Keratinocyte (primary cell): ENCODE results near the gene CACNG5. TPM values are rescaled to one million over a fixed set of nuclear protein-coding genes. Genes with fewer than 3 reads are reported as not detected.

Experiments
- DNase-seq: peaks from one replicate; pipeline ENCODE4 v3.0.0-alpha.2; 2011; ENCODE audit warnings: low read depth, missing footprints, low spot score
- FAIRE-seq: peaks from 2 replicates; lab custom pipeline; 2011; peaks lifted over from hg19 to GRCh38; lab: Jason Lieb, UNC
- H2AFZ ChIP-seq: 2 replicates; pipeline ENCODE4 v1.6.0; 2012; ENCODE audit warnings: low read length, control low read depth, inconsistent platforms; ENCODE audit not compliant: control insufficient read depth
- H3K27ac ChIP-seq: 2 replicates; pipeline ENCODE4 v1.5.1; 2011; ENCODE audit warnings: low read length; ENCODE audit not compliant: control insufficient read depth, insufficient read depth
- H3K27me3 ChIP-seq: 3 replicates; pipeline ENCODE4 v1.6.0; 2011; ENCODE audit warnings: low read length; ENCODE audit not compliant: control insufficient read depth, insufficient read depth; ENCODE audit errors: extremely low read depth
- H3K36me3 ChIP-seq, 2 experiments: 2 replicates in 1 of 2; 3 replicates in 1 of 2; pipeline ENCODE4 v1.5.1; 2011; ENCODE audit warnings: low read length in 2 of 2, mild to moderate bottlenecking in 1 of 2; ENCODE audit not compliant: control insufficient read depth in 2 of 2, insufficient read depth in 2 of 2; ENCODE audit errors: extremely low read depth in 1 of 2
- H3K4me1 ChIP-seq: 3 replicates; pipeline ENCODE4 v1.5.1; 2011; ENCODE audit warnings: low read length; ENCODE audit not compliant: control insufficient read depth, insufficient read depth; ENCODE audit errors: extremely low read depth
- H3K4me2 ChIP-seq: 3 replicates; pipeline ENCODE4 v1.6.0; 2011; ENCODE audit warnings: low read depth, low read length; ENCODE audit not compliant: control insufficient read depth, insufficient read depth; ENCODE audit errors: extremely low read depth
- H3K4me3 ChIP-seq, 3 experiments: fragments of 200-600 bp in 1 of 3; sonication (generic) in 1 of 3; 2 replicates in 2 of 3; 3 replicates in 1 of 3; pipeline ENCODE4 v1.5.1; 2011 to 2016; ENCODE audit warnings: low read length in 3 of 3, mild to moderate bottlenecking in 3 of 3, control low read depth in 2 of 3, inconsistent platforms in 1 of 3, low read depth in 1 of 3, mixed read lengths in 1 of 3, mixed run types in 1 of 3, moderate library complexity in 1 of 3; ENCODE audit not compliant: control insufficient read depth in 2 of 3, insufficient read depth in 2 of 3; ENCODE audit errors: extremely low read depth in 1 of 3
- H3K79me2 ChIP-seq: 2 replicates; pipeline ENCODE4 v1.6.0; 2012; ENCODE audit warnings: low read length; ENCODE audit not compliant: control insufficient read depth, insufficient read depth
- H3K9ac ChIP-seq: 3 replicates; pipeline ENCODE4 v1.6.0; 2011; ENCODE audit warnings: low read length; ENCODE audit not compliant: control insufficient read depth, insufficient read depth; ENCODE audit errors: extremely low read depth
- H3K9me1 ChIP-seq: 3 replicates; pipeline ENCODE4 v1.6.0; 2011; ENCODE audit warnings: low read length; ENCODE audit not compliant: control insufficient read depth, insufficient read depth; ENCODE audit errors: extremely low read depth
- H3K9me3 ChIP-seq: 2 replicates; pipeline ENCODE4 v1.5.1; 2012; ENCODE audit warnings: low read depth, low read length; ENCODE audit not compliant: control insufficient read depth
- H4K20me1 ChIP-seq: 3 replicates; pipeline ENCODE4 v1.6.0; 2011; ENCODE audit warnings: low read length; ENCODE audit not compliant: control insufficient read depth, insufficient read depth; ENCODE audit errors: extremely low read depth
- CTCF ChIP-seq, 3 experiments: IDR thresholded peaks in 1 of 3; conservative IDR thresholded peaks in 1 of 3; optimal IDR thresholded peaks in 1 of 3; 2 replicates in 2 of 3; 3 replicates in 1 of 3; pipeline versions ENCODE3 to v1.5.1; 2011; ENCODE audit warnings: low read length in 3 of 3, mild to moderate bottlenecking in 3 of 3, moderate library complexity in 2 of 3, control low read depth in 1 of 3, inconsistent platforms in 1 of 3; ENCODE audit not compliant: insufficient read depth in 2 of 3; ENCODE audit errors: extremely low read depth in 1 of 3
- EZH2 ChIP-seq: IDR thresholded peaks from one replicate; pipeline ENCODE4 v1.6.1; 2012; ENCODE audit warnings: inconsistent platforms, mild to moderate bottlenecking, low read length, moderate library complexity
- dilution Hi-C: fragments of 300-500 bp; cut with MboI; formaldehyde crosslinking; loops from one replicate; pipeline ENCODE4 v1.7.0; 2020; ENCODE audit warnings: low sequenced_read_pairs; ENCODE audit not compliant: extremely low pct_ligation_motif_present
- polyA plus RNA-seq, 5 experiments: library from polyadenylated mRNA; depleted of rRNA in 3 of 5; stranded (reverse) in 3 of 5; stranded (forward) in 1 of 5; unstranded in 1 of 5; fragments of >200 nt; gene quantifications; 1 replicate in 1 of 5; 2 replicates in 3 of 5; 3 replicates in 1 of 5; pipeline versions ENCODE4 v1.2.1 to v1.2.3, GENCODE V29; 2011 to 2012; ENCODE audit warnings: missing spikeins in 2 of 5, low read depth in 1 of 5, low replicate concordance in 1 of 5

CACNG5 gene
- polyA plus RNA-seq, 1 donor (not counting 4 experiments of a cell fraction or from before 2014, with no cell fraction given): not detected

- Histone ChIP-seq H3K4me2 (no peak overlapping the region), H4K20me1 (no peaks in the 10 kb centered on the region), H3K27me3 (peaks cover 30% of the 10 kb centered on the region), H3K9me1 (no peaks in the 10 kb centered on the region), H3K79me2 (no peaks in the 10 kb centered on the region), H3K4me3 (no peak overlapping the region), H3K4me1 (no peaks in the 10 kb centered on the region), H2AFZ (no peak overlapping the region), H3K9me3 (no peaks in the 10 kb centered on the region), H3K9ac (no peak overlapping the region), H3K27ac (no peak overlapping the region), H3K36me3 (no peaks in the 10 kb centered on the region)
- dilution Hi-C loops: no loop called here
- no peak for FAIRE-seq
- no peak for TF ChIP-seq CTCF (optimal IDR thresholded peaks at IDR 0.05 in 1 of 3, IDR thresholded peaks at IDR 0.05 in 1 of 3, conservative IDR thresholded peaks at IDR 0.05 in 1 of 3; ENCODE audit: extremely low read depth in 1 of 3, insufficient read depth in 2 of 3, low read length in 3 of 3)
- TF ChIP-seq EZH2: no peak
- no peak for DNase-seq
Measured at GRCh38 chr17:66830451-66830850, 4.5 kb upstream of the CACNG5 start.

GRCh38 chr17:66831383-66832210 is 3.3 kb upstream of the CACNG5 start:
- dilution Hi-C loops: no loop called here
- DNase-seq: no peak
- no peaks in the 10 kb centered on the region for H3K36me3 ChIP-seq
- H3K79me2 ChIP-seq: no peaks in the 10 kb centered on the region
- no peak overlapping the region for H3K4me2 ChIP-seq
- TF ChIP-seq CTCF (optimal IDR thresholded peaks at IDR 0.05 in 1 of 3, IDR thresholded peaks at IDR 0.05 in 1 of 3, conservative IDR thresholded peaks at IDR 0.05 in 1 of 3; ENCODE audit: extremely low read depth in 1 of 3, insufficient read depth in 2 of 3, low read length in 3 of 3): no peak
- TF ChIP-seq EZH2: no peak
- no peak overlapping the region for H3K27ac ChIP-seq
- no peak overlapping the region for H2AFZ ChIP-seq
- no peak overlapping the region for H3K4me3 ChIP-seq
- no peaks in the 10 kb centered on the region for H4K20me1 ChIP-seq
- H3K9me3 ChIP-seq: no peaks in the 10 kb centered on the region
- FAIRE-seq: no peak
- H3K9me1 ChIP-seq: no peaks in the 10 kb centered on the region
- H3K4me1 ChIP-seq: no peaks in the 10 kb centered on the region
- no peak overlapping the region for H3K9ac ChIP-seq
- peaks cover 41% of the 10 kb centered on the region for H3K27me3 ChIP-seq
